ENCODE data around the gene SLC2A5.
"Not testable (repeated sequence)": the region's sequence is repeated elsewhere in the genome, so short reads cannot be mapped to it uniquely, and the experiment has no call there.

Gene SLC2A5

GRCh38 chr1:9033363-9033762, 36.1 kb downstream of the SLC2A5 start:
- DNase-seq = no peak

GRCh38 chr1:9031484-9032259, 37.8 kb downstream of the SLC2A5 start:
- no peak for DNase-seq

GRCh38 chr1:9031077-9031476, 38.4 kb downstream of the SLC2A5 start:
- DNase-seq = not testable (repeated sequence)

GRCh38 chr1:9028921-9029705, 40.3 kb downstream of the SLC2A5 start:
- DNase-seq = no peak

- no peak for DNase-seq
Observed at GRCh38 chr1:9027307-9027706, 42.1 kb downstream of the SLC2A5 start.

GRCh38 chr1:9025449-9025848, 44.0 kb downstream of the SLC2A5 start:
- DNase-seq = no peak

GRCh38 chr1:9024837-9025236, 44.6 kb downstream of the SLC2A5 start:
- no peak for DNase-seq

GRCh38 chr1:9022773-9023172, 46.7 kb downstream of the SLC2A5 start:
- no peak for DNase-seq

- DNase-seq = not testable (repeated sequence)
Observed at GRCh38 chr1:9022026-9022738, 47.3 kb downstream of the SLC2A5 start.

GRCh38 chr1:9020305-9020704, 49.1 kb downstream of the SLC2A5 start:
- no peak for DNase-seq

GRCh38 chr1:9019896-9020295, 49.5 kb downstream of the SLC2A5 start:
- no peak for DNase-seq

GRCh38 chr1:9018333-9018732, 51.1 kb downstream of the SLC2A5 start:
- no peak for DNase-seq

- no peak for DNase-seq
Observed at GRCh38 chr1:9016455-9016854, 53.0 kb downstream of the SLC2A5 start.

- peak; percentile 58 for DNase-seq
Observed at GRCh38 chr1:9014475-9015375, 54.7 kb downstream of the SLC2A5 start.

GRCh38 chr1:9013819-9014218, 55.6 kb downstream of the SLC2A5 start:
- no peak for DNase-seq

GRCh38 chr1:9010781-9011323, 58.6 kb downstream of the SLC2A5 start:
- no peak for DNase-seq

- no peak for DNase-seq
Observed at GRCh38 chr1:9009438-9010370, 59.7 kb downstream of the SLC2A5 start.

- DNase-seq = no peak
Observed at GRCh38 chr1:9008236-9008635, 61.2 kb downstream of the SLC2A5 start.

GRCh38 chr1:9006956-9007615, 62.3 kb downstream of the SLC2A5 start:
- no peak for DNase-seq

GRCh38 chr1:9005395-9005708, 64.1 kb downstream of the SLC2A5 start:
- DNase-seq = no peak

Data from left hindlimb (tissue), 1 donor.